Measurements from ENCODE around the gene PLAU.
"Not testable (repeated sequence)": the region's sequence is repeated elsewhere in the genome, so short reads cannot be mapped to it uniquely, and the experiment has no call there.

Gene PLAU

DNA sequence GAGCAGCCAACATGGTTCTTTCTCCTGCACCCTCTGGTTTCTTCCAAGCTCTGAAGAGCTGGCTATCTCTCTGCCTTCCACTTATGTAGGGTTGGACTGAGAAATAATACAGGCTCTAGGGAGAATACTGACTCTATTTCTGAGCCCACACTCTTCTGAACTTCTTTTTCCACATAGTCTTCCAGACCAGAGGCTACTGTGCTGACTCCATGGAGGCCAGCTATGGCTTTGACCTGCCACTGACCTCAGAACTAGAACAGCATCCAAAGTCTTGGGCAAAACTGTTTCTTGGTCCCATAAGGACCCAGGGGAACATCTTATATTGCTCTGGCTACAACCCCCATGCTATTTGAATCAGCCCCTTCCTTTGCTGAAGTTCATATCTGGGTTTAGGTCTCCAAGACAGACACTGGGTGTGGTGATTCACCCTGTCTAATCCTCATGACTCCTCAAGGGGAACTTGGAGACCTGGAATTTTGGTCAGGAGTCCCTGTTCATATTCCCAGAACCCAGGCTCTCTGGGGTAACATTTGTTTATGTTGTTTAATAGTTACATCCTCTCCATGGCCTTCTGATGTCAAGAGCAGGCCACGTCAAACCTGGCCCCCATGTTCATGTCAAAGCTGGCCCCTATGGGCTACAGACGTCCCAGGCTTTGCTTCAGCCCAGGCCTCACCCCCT, 12.1 kb upstream of the PLAU start:
- no peak for DNase-seq (ENCODE audit: low read depth in 2 of 2)

DNA sequence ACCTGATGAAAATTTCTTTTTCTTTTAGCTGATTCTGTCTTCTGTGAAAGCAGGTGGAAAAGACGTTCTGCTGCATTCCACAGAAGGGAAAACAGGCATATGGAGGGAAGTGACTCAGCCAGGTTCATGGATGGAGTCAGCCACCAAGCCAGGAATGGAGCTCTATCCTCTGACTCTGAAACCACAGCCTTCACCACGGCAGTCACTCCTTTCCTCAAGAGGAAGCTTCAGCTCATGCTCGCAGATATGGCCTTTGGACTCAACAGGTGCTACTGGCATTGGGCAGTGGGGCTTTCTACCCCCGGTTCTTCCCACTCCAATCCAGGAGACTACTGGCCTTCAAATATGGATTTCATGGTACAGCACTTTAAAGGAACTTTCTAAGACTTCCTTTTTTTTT, 11.5 kb upstream of the PLAU start:
- DNase-seq (ENCODE audit: low read depth in 2 of 2): no peak

- DNase-seq (ENCODE audit: low read depth in 2 of 2): no peak
These were observed 10.9 kb upstream of the PLAU start for GRCh38 chr10:73900064-73900463.

DNA sequence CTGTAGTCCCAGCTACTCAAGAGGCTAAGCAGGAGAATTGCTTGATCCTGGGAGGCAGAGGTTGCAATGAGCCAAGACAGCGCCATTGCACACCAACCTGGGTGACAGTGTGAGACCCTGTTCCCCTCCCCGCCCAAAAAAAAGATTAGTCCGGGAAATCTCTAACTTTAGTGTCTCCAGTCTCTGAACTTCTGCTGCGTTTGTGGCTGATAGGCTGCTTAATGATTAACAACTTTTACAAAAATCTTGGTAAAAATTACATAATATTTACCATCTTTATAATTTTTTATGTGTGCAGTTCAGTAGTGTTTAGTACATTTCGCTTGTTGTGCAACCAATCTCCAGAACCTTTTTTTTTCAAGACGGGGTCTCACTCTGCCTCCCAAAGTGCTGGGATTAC, 9.7 kb upstream of the PLAU start:
- DNase-seq (ENCODE audit: low read depth in 2 of 2): no peak

- no peak for DNase-seq (ENCODE audit: low read depth in 2 of 2)
These were observed 8.6 kb upstream of the PLAU start for GRCh38 chr10:73902351-73902750.

DNA sequence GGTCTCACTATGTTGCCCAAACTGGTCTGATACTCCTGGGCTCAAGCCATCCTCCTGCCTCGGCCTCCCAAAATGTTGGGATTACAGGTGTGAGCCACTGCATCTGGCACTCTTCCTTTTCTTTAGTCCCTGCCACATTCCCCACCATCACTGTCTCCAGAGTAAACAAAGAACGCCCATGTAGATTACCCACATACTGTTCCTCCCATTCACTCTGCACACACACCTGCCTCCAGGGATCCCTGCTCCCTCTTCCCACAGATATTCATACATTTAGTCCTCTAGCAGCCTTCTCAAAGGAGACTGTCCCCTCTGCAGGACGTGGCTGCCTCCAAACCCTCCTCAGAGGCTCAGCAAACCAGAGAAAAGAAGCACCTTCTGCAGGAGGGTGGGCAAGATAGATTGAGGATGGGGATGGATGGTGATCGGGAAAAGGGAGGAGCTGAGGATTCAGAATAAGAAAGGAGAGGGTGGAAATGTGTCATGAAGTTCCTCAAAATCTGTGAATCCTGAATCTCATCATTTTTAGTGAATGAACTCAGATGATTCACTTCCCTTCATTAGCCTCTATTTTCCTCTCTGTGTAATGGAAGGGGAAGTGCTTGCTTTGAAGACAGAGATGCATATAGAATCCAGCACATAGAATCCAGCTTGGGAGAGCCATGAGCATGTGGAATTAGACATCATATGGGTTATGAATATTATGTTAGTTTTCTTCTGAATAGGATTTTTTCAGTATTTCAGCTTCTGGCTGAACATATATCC, 5.5 kb upstream of the PLAU start:
- DNase-seq (ENCODE audit: low read depth in 2 of 2): no peak

DNA sequence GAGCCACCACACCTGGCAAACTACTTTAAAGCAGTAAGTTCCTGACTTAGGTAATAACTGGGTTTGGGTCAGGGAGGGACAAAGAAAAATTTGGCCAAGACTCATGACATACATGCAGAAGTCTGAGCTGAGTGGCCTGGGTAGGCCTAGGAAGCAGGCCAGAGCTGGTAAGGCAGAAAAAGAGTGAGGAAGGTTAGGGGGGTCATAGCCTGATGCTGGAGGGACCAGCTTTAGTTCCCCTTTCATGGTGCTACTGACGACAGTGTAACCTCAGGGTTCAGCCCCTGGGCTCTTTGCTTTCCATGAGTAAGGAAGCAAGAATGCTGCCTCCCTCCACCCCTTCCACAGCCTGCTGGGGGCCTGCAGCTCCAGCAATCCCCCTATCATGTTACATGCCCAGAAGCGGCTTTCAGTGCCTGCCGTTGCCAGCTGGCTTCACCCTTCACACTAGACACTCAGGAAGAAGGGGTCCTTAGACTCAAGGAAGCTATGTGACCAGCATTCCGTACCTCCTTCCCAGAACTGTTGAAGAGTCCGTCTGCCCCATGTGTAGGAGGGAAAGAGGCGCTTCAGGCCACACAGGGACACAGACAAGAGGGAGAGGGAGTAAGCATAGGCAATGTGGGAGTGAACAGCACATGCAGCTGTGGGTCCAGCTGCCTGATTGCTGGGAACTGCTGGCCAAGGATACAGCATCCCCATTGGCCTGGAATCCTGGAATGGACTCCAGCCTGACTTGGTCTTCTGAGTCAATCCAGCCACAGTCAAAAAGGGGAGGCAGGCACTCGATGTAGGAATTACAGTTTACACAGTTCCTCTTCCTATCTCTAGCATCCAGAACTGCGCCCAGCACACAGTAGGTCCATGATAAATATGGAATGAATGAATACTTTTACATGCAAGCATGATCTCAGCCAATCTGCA, 4.1 kb upstream of the PLAU start:
- no peak for DNase-seq (ENCODE audit: low read depth in 2 of 2)

- DNase-seq (ENCODE audit: low read depth in 2 of 2): no peak
These were observed 3.0 kb upstream of the PLAU start for GRCh38 chr10:73907841-73908517.

DNA sequence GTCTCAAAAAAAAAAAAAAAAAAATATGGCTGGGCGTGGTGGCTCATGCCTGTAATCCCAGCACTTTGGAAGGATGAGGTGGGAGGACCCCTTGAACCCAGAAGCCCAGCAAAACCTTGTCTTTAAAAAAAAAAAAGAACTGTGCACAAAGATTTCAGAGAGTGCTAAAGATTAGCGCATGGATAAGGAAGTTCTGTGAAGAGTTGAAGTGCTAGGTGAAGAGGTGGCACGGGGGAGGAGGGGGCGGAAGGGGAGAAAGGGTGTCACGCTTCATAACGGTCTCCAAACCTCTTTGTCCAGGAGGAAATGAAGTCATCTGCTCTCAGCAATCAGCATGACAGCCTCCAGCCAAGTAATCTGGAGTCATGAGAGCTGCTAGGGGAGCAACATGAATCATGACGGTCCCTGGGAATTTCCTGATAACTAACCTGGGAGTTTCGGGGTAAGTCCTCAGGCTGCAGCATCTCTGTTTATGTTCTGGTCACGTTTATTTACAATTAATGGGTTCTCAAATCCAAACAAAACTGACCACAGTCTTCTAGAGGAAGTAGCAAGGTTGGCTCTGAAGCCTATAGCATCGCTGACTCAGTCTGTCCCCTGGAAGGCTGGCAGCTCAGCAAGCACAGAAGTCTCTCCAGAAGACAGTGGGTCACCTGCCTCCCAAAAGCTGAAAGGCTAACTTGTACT, 1.9 kb upstream of the PLAU start:
- DNase-seq (ENCODE audit: low read depth in 2 of 2): peak; percentile 64 to 77

GRCh38 chr10:73909540-73910115, 1.3 kb upstream of the PLAU start:
- no peak for DNase-seq (ENCODE audit: low read depth in 2 of 2)

GRCh38 chr10:73910401-73910763, 550 bp upstream of the PLAU start:
- DNase-seq (ENCODE audit: low read depth in 2 of 2): no peak

GRCh38 chr10:73911553-73912004, 647 bp downstream of the PLAU start:
- no peak for DNase-seq (ENCODE audit: low read depth in 2 of 2)

GRCh38 chr10:73914036-73914435, 3.1 kb downstream of the PLAU start:
- no peak for DNase-seq (ENCODE audit: low read depth in 2 of 2)

- no peak for DNase-seq (ENCODE audit: low read depth in 2 of 2)
These were observed 4.4 kb downstream of the PLAU start for GRCh38 chr10:73915206-73915851.

DNA sequence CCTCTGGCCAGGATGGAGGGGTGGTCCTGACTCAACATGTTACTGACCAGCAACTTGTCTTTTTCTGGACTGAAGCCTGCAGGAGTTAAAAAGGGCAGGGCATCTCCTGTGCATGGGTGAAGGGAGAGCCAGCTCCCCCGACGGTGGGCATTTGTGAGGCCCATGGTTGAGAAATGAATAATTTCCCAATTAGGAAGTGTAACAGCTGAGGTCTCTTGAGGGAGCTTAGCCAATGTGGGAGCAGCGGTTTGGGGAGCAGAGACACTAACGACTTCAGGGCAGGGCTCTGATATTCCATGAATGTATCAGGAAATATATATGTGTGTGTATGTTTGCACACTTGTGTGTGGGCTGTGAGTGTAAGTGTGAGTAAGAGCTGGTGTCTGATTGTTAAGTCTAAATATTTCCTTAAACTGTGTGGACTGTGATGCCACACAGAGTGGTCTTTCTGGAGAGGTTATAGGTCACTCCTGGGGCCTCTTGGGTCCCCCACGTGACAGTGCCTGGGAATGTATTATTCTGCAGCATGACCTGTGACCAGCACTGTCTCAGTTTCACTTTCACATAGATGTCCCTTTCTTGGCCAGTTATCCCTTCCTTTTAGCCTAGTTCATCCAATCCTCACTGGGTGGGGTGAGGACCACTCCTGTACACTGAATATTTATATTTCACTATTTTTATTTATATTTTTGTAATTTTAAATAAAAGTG, 6.0 kb downstream of the PLAU start:
- DNase-seq (ENCODE audit: low read depth in 2 of 2): no peak

DNA sequence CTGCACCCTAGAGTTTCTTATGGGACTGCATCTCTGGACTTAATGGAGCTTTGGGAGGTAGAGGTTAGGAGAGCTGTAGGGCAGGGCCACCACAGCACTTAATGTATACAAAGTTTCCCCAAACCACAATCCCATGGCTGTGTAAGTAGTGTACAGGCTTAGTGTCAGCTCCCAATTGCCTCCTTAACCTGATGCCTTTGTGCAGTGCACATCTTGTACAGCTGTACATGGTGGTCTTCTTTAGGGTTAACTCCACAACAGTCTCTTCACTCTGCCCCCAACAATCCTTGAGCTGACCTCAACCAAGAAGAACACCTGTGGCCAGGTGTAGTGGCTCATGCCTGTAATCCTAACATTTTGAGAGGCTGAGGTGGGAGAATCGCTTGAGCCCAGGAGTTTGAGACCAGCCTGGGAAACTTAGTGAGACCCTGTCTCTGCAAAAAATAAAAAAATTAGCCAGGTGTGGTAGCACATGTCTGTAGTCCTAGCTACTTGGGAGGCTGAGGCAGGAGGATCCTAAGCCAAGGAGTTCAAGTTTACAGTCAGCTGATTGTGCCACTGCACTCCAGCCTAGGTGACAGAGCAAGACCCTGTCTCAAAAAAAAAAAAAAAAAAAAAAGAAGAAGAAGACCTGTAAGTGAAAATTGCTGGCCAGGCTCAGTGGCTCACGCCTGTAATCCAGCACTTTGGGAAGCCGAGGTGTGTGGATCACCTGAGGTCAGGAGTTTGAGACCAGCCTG, 6.8 kb downstream of the PLAU start:
- DNase-seq (ENCODE audit: low read depth in 2 of 2): no peak

DNA sequence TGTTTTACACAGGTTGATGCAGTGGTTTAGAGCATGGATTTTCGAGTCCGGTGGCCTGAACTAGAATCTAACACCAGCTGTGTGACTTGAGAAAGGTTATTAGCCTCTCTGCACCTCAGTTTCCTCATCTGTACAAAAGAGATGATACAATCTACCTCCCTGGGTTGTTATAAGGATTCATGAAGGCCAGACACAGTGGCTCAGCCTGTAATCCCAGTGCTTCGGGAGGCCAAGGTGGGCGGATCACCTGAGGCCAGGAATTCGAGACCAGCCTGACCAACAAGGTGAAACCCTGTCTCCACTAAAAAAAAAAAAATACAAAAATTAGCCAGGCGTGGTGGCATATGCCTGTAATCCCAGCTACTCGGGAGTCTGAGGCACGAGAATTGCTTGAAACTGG, 8.5 kb downstream of the PLAU start:
- DNase-seq (ENCODE audit: low read depth in 2 of 2): not testable (repeated sequence)

DNA sequence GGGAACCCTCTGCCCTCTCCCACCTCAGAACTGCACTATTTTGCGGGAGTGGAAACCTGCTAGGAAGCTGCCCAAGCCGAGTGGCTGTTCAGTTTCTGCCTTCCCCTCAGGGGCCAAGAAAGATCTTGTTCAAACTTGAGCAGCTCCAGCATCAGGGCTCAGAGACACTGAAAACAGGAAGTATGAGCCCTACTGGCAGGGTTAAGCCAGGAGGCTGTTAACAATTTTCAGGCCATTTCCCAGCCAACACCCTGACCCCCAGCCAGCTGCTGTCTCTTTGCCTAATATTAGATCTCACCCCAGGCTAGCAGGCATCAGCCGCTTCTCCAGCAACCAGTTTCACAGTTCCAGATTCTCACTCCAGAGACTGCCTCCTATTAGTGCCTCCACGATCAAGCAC, 9.2 kb downstream of the PLAU start:
- no peak for DNase-seq (ENCODE audit: low read depth in 2 of 2)
